Fibroblast of gingiva (primary cell): ENCODE measurements around the gene DLGAP5.

ENCODE experiments used
- DNase-seq: peaks from one replicate; pipeline ENCODE4 v3.0.0-alpha.2; 2011; ENCODE audit warnings: low read depth

DLGAP5 gene, protein sequence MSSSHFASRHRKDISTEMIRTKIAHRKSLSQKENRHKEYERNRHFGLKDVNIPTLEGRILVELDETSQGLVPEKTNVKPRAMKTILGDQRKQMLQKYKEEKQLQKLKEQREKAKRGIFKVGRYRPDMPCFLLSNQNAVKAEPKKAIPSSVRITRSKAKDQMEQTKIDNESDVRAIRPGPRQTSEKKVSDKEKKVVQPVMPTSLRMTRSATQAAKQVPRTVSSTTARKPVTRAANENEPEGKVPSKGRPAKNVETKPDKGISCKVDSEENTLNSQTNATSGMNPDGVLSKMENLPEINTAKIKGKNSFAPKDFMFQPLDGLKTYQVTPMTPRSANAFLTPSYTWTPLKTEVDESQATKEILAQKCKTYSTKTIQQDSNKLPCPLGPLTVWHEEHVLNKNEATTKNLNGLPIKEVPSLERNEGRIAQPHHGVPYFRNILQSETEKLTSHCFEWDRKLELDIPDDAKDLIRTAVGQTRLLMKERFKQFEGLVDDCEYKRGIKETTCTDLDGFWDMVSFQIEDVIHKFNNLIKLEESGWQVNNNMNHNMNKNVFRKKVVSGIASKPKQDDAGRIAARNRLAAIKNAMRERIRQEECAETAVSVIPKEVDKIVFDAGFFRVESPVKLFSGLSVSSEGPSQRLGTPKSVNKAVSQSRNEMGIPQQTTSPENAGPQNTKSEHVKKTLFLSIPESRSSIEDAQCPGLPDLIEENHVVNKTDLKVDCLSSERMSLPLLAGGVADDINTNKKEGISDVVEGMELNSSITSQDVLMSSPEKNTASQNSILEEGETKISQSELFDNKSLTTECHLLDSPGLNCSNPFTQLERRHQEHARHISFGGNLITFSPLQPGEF

DNA sequence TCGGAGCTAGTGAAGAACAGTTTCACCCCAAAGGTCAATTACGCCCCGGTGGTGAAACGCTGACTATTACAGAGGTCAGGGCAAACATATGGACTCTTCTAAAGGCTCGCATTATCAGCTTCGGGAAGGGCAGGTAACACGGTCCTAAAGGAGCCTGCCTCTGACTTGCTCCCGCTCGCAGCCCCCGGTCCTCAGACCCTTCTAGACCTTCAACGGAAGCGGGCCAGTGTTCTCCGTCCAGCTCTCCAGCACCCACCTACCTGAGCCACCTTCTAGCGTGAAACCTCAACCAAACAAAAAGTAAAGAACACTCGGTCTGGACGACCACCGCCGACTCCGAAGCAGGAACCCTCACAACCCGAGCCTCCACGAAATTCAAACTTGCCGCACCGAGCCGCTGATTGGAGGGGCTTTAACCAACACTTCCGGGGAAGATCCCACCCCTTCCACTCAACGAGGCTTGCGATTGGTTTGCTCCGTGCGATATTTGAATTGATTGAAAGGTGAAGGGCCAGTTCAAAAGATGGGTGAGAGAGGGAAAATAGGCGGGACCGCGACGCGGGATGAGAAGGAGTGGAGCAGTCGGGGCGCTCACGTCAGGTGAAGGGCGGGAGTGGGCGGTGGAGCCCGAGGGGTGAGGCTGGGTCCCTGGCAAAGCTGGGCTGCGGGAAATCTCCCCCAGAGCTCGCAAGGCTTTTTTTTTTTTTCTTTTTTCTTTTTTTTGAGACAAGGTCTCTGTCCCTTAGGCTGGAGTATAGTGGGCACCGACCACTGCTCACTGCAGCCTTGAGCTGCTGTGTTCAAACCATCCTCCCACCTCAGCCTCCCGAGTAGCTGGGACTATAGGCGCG lies at the start of gene DLGAP5:
TSS of gene DLGAP5 (minus strand) at position 383 of the 851 bp plus-strand sequence. CDS start 2,406 bp downstream, outside the sequence.
- DNase-seq, result peak; percentile 92

DNA sequence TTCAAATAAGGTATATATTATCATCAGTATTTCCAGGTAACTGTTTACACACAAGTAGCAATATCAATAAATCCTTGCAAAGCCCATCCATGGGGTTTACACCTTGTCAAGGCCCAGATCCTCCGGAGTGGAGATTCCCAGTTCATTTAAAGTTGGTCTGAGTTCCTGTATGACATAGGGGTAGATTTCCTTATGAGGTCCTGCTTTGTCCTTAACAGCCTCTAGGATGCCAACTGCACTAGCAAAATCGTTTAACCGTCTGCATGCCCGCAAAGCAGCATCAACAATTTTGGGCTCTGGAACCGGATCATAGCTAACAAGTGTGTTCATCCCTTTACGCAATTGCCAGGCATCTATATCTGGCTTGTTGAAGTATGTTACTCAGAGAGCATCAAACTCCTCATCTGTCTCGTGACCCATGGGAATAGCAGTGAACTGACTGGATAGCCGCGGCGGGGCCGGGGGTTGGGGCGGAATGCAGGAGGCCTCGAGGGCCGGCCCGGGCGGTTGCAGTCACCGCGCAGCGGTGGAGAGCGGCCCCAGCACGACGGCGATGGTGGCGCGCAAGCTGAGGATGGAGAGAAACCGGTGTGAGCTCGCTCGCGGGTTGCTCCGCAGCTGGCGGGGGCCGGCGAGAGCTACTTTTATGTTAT lies 49.3 kb upstream of the DLGAP5 start:
- DNase-seq, result peak; percentile 44

DNA sequence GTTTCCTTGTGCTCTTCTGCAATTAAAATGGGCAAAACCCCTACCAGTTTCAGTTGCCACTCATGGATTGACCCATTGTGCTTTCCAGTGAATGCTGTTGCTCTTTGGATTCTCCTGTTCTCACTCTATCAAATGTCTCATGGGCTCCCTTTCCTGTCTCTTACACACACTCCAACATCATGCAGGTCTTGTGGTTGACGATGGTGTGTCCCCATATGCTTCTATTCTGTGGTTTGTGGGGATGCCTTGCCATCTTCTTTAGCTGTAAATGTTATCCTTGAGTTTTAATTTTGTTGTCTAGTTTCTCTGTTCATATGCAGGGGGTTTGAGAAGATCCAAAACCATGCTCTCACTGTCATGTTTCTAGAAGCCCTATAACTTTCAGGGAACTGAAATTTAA lies 47.9 kb upstream of the DLGAP5 start:
- DNase-seq, result no peak

DNA sequence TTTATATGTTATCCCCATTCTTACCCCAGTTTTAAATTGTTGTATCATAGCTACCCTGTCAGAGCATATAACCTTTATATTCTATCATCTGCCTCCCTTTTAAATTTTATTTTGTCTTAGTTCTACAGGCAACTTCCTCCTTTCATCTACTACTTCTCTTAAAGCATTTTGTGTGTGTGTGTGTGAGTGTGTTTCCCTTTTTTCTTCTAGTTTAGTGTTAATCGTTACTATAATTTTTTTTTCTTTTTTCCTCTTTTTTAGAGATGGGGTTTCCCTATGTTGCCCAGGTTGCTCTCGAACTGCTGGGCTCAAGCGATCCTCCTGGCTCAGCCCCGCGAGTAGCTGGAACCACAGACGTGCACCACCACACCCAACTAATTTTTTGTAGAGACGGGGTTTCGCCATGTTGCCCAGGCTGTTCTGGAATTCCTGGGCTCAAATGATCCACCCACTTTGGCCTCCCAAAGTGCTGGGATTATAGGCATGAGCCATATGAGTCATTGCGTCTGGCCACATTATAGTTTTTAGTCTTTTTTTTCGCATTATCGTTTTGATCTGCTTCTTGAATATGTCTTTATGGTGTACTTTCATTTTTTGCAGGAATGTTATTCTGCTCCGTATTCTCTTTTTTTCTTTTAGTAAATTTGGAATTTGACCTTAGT lies 46.8 kb upstream of the DLGAP5 start:
- DNase-seq, result no peak

DNA sequence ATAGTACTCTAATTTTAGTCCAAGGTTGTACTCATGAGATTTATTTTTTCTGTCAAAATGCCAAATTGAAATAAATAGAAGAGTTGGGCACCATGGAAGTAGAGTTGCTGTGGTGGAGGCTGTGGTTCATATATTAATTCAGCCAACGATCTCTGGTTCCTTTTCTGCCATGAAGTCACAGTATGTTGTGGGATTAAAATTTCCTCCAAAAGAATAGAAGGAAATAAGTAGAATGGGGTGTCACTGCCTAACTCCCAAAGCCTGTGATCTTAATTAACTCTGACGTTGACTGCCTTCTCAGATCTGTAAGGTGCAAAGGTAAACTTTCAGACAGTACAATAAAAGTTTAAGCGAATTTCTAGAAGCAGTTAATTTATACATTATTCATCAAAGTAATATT lies 42.2 kb upstream of the DLGAP5 start:
- DNase-seq, result no peak

DNA sequence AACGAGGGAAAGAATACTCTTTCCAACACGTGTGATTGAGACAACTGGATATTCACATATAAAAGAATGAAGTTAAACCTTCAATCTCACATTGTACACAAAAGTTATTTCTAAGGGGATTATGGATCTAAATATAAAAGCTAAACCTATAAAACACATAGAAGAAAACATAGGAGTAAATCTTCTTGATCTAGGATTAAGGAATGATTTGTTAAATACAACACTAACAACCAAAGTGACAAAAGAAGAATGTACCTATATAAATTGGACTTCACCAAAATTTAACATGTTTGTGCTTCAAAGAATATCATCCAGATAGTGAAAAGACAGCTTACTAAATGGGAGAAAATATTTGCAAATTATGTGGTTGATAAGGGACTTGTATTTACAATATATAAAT lies 36.9 kb upstream of the DLGAP5 start:
- no peak for DNase-seq

DNA sequence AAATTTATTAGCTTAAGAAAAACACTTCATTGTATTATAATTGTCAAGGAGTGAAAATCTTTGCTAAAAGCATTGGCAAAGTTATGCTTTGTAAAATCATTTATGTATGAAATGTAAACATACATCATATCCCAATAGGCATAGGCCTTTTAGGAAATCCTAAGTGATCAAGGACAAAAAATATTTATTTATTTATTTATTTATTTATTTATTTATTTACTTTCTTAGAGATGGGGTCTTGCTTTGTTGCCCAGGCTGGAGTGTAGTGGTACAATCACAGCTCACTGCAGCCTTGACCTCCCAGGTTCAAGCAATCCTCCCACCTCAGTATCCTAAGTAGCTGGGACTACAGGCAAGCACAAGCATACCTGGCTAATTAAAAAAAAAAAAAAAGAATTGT lies 32.0 kb upstream of the DLGAP5 start:
- DNase-seq, result no peak

DNA sequence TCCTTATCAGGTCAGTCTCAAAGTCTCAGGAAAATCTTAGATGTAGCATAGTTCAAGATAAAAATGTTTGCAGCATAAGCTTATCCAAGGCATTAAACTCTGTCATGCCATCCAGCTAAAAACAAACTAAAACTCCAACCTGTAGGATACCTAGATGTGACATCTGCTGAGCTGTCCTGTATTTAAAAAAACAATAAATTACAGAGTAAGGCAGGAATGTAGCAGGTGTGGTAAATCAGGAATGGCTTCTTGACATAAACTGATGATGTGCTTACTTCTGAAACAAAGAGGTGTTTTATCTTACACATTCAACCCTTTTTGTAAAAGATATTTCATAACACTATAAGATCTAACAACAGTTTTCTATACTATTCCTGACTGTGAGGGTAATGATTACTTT lies 30.6 kb upstream of the DLGAP5 start:
- DNase-seq, result no peak

DNA sequence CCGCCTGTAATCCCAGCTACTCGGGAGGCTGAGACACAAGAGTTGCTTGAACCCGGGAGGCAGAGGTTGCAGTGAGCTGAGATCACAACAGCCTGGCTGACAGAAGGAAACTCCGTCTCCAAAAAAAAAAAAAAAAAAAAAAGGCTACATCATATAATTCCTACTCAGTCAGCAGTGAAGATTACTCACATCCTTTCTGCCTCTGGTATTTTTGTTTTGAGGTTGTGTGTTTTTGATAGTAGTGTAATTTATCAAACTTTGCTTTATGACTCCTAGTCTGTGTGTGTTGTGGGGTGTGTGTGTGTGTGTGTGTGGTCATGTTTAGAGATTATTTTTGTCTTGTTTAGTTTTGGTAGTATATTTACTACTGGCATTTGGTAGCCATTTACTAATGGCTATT lies 29.8 kb upstream of the DLGAP5 start:
- peak; percentile 1 for DNase-seq

DNA sequence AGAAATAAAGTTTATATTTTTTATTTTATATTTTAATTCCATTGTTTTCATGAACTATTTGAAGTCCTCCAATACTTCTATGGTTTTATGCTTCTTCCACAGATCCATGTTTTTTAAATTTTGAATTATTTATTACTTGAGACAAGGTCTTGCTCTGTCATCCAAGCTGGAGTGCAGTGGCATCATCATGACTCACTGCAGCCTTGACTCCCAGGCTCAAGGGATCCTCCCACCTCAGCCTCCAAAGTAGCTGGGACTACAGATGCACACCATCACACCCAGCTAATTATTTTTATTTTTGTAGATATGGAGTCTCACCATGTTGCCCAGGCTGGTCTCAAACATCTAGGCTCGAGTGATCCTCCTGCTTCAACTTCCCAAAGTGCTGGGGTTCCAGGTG lies 28.8 kb upstream of the DLGAP5 start:
- no peak for DNase-seq

DNA sequence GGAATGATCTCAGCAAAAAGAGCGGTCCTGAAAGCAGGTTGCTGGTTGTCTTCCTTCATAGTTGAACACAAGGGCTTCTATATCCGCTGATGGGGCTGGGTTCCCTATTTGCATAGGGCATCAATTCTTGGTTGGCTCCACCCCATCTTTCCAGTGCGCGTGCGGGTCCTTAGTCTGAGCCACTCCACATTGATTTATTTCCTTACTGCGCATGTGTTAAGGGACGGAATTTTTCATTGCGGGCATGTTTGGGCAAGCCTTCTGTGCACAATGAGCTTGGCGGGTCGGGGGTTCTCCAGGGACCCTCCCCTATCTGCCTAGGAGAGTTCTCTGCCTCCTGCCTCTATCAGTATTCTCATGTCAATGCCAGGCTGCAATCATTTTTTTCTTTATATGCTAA lies 21.2 kb upstream of the DLGAP5 start:
- no peak for DNase-seq

DNA sequence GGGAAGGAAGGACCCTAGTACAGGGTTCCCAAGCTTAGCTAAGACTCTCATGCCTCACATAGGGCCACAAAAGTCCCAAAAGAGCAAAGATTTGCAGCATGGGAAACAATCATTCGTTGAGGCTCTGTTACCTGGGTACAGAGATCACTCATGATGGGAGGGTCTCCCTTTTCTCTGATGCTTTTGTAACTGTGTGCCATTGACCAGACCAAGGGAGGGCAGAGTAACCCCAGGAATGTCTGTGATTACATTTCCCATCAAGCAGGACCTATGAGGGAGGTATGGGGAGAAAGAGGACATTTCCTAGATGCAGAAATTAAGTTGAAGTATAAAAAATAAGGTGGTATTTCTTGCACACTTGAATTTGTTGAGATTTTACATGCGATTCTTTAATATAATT lies 16.4 kb upstream of the DLGAP5 start:
- DNase-seq, result no peak

DNA sequence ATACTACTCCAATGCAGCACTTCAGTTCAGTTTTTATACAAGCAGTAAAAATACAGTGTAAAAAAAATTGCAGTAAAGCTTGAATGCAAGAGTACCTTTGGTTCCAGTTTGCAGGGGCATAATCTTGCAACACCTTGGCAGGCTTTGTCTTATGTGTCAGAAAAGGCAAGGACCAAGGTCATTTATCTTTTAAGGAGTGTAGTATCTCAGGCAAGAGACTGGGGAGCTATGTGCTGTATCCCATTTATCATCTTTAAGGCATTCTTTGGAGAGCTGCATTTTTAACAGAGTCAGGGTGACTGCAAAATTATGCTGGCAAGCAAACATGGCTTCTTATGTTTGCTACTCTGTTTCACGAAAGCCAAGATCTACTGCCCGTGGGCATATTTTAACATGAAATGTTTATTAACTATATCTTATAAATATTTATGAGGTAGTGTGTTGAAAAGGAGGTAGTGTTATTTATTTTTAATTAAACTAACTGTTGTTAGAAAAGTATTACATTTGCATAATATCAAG lies 14.8 kb upstream of the DLGAP5 start:
- DNase-seq, result no peak

DNA sequence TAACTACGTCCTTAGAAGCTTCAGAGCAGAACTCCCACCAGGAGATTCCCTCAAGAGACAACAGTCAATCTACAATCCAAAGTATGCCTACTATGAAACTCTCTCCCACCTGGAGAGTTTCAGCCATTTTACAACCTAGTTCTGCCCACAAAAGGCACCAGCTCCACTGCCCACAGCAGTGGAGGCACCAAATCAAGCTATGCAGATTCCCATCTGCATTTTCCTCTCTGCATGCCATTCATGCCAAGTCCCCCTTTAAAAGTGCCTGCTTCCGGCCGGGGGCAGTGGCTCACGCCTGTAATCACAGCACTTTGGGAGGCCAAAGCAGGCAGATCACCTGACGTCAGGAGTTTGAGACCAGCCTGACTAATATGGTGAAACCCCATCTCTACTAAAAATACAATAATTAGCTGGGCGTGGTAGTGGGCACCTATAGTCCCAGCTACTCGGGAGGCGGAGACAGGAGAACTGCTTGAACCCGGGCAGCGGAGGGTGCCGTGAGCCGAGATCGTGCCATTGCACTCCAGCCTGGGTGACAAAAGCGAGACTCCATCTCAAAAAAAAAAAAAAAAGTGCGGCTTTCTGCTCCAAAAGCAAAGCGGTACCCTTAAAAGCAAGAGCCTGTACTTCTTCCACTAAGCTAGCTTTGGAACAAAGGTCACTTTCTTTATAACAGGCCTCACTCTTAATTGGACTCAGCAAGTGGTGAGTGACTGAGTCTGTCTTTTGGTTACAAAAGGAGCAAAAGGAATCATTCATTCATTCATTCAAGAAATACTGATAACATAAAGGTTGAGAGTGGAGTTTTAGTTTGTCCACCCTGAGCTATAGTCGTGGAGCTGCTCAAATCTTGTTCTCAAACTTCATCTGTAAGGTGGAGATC lies 10.1 kb upstream of the DLGAP5 start:
- DNase-seq, result no peak

DNA sequence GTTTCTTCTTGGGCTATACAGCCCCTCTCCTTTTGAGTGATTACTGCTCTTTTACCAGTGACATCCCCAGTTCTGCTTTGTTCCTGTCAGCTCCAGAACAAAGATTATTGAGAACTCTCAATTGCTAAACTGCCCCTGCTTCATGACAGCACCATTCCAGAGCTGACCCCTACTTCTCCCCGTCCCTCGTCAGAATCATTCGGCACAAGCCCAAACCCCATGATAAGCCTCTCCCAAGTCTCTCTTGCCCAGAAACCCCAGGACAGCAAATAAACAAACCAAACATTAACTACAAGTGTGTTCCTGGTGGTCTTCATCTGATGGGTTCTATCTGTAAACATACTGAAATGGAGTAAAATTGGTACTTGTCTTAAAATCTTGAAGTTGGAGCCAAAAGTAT lies 9.3 kb upstream of the DLGAP5 start:
- no peak for DNase-seq

DNA sequence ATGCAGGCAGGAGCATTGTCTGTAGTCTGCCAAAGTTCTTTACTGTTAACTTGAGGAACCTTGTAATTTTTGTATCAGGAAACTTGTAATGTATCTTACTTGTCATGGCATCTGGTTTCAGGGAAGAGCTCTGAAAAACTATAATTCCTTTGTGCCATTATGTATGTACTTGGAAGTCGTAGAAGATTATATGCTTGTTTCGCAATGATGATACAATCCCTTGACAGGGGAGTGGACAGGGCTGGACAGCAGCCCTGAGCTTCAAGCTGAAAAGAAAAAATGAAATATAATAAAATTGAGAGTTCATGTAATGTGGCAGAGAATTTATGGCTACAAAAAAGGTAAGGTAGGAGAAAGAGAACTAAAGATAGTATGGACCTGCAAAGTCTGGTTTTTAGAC lies 7.4 kb upstream of the DLGAP5 start:
- DNase-seq, result peak; percentile 36

DNA sequence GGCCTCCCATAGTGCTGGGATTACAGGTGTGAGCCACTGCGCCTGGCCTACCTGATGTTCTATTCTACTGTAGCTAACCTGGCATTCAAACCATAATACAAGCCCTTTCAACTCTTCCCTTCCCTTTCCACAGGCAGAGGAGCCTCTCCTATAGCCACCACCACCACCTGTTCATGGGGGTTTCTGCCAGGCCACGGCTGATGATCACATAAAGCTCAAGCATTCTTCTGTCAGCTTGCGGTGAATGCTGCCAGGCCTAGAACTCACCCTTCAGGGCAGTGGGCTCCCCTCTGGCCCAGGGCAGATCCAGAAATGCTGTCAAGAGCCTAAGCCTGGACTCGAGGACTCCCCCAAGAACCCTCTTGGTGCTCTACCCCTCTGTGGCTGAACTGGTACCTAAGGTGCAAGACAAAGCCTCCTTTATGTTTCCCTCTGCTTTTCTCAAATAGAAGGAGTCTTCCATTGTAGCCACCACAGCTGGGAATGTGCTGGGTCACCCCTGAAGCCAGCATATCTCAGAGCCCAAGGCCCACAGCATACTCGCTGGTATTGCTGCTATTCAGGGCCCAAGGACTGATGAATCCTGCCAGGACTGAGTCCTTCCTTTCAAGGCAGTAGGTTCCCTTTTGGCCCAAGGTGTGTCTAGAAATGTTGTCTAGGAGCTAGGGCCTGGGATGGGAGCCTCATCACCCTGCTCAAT lies 3.4 kb upstream of the DLGAP5 start:
- DNase-seq, result no peak

DNA sequence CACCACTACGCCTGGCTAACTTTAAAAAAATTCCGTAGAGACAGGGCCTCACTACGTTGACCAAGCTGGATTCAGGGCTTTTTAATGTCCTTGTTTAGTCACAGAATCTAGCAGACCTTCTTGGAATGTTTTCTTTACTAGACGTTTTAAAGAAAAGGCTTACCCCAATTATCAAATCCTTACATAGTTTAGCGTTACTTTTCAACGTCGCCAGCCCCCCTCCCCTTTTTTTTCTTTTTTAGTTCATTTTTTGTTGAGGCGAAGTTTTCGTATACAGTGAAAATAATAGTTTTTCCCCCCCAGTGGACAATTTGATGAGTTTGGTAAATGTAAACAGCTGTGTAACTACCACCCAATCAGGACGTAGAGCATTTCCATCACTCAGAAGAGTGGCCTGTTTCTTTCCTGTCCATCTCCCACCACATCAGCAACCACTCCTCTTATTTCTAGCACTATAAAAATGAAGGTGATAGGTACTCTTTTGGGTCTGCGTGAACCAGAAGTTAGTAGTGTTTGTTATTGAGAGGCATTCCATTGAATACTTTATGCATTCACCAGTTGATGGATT lies 753 bp upstream of the DLGAP5 start:
- DNase-seq, result no peak

DNA sequence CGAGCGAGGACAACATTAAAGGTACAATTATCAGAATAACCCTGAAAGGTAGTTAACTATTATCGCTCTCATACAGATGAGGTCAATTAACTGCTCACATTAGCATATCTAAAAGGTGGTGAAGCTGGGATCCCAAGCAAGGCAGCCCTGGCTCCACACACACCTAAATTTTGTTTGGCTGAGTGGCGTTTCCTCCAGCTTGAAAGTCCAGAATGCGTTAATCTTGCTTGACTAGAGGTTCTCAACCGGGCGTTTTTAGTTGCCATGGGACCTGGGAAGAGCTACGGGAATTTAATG lies 531 bp downstream of the DLGAP5 start:
- no peak for DNase-seq
